Thyroid gland (tissue), 4 donors: ENCODE measurements around the gene HNRNPLL. TPM values are rescaled to one million over a fixed set of nuclear protein-coding genes. Genes with fewer than 3 reads are reported as not detected.
"Not testable (repeated sequence)": the region's sequence is repeated elsewhere in the genome, so short reads cannot be mapped to it uniquely, and the experiment has no call there.

ENCODE experiments used
- DNase-seq, 2 donors: peaks; one replicate each; pipeline ENCODE4 v3.0.0-alpha.2; 2019
- H3K27ac ChIP-seq, 3 donors: fragments of 200-600 bp; sonication (generic); 1 replicate in 2 of 3; 2 replicates in 1 of 3; pipeline ENCODE4 v1.5.1; 2016 to 2019; ENCODE audit warnings: mild to moderate bottlenecking in 1 of 3, moderate library complexity in 1 of 3
- H3K27me3 ChIP-seq: fragments of 200-600 bp; sonication (generic); one replicate; pipeline ENCODE4 v1.5.1; 2019
- H3K36me3 ChIP-seq, 2 donors: fragments of 200-600 bp; sonication (generic); one replicate each; pipeline ENCODE4 v1.5.1; 2016 to 2019
- H3K4me1 ChIP-seq, 2 donors: fragments of 200-600 bp; sonication (generic); one replicate each; pipeline ENCODE4 v1.5.1; 2017 to 2019
- H3K4me3 ChIP-seq, 3 donors: fragments of 200-600 bp; sonication (generic); replicated peaks in 1 of 3; 1 replicate in 2 of 3; 2 replicates in 1 of 3; pipeline ENCODE4 v1.5.1; 2016; ENCODE audit warnings: mild to moderate bottlenecking in 1 of 3
- H3K9me3 ChIP-seq: fragments of 200-600 bp; sonication (generic); one replicate; pipeline ENCODE4 v1.5.1; 2017
- POLR2A ChIP-seq, 2 donors: fragments of 450-650 bp; IDR thresholded peaks; one replicate each; pipeline ENCODE4 v1.6.1; 2017; ENCODE audit warnings: antibody characterized with exemption in 2 of 2, mild to moderate bottlenecking in 2 of 2, moderate library complexity in 1 of 2
- WGBS, 2 donors: methylation state at CpG; one replicate each; pipeline ENCODE4 v1.1.5; 2017; 5-methylcytosine and 5-hydroxymethylcytosine counted together
- intact Hi-C: fragments of 100-400 bp; cut with DNase I; formaldehyde crosslinking; loops from one replicate; pipeline ENCODE4 v1.15.1; 2023
- total RNA-seq, 4 donors: library from RNA; depleted of rRNA; stranded (reverse); fragments of >200 nt; gene quantifications; one replicate each; pipeline ENCODE4 v1.2.3, GENCODE V29; 2016
- TF ChIP-seq, protein P1 (sequence below), 6 experiments: fragments of 200-600 bp in 3 of 6; fragments of 450-650 bp in 3 of 6; sonication (generic) in 3 of 6; IDR thresholded peaks; one replicate each; pipeline ENCODE4 v1.5.1; 2016 to 2019; ENCODE audit warnings: antibody characterized with exemption in 6 of 6, mild to moderate bottlenecking in 2 of 6, inconsistent platforms in 1 of 6, moderate library complexity in 1 of 6

Gene HNRNPLL
- total RNA-seq, 4 donors from 2014 or later = 60.1 to 85.1 (median 64.3) TPM

DNA sequence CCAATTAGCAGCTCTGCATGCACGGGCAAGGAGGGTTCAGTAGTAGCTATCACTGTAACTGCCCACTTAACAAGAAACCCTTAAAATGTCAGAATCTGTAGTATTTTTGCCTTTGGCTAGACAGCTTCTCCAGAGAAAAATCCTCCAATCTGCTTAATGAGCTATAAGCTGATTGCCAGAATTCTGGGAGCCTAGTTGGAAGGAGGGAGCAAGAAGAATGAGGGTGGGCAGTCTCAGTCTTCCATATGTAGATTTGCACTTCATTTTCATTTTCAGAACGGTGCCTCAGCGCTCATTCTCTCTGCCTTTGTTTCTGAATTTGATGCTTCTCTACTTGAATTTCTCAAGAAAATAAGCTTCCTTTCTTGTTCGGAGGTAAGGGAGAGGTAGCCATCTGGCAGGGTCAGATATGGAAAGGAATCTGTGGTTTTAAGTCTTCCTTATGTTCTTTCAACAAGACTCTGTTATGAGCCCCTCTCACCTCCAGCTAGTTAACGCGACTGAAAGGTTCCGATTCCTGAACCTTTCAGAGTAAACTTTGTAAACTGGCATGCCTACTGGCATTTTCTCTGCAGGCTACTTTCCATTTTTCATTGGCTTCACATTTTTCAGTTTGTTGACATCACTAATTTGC lies 53.5 kb downstream of the HNRNPLL start:
- Histone ChIP-seq H3K27ac (no peak overlapping the region), H3K4me3 (no peak overlapping the region), H3K9me3 (no peaks in the 10 kb centered on the region), H3K4me1 (no peaks in the 10 kb centered on the region), H3K27me3 (no peaks in the 10 kb centered on the region), H3K36me3 (no peaks in the 10 kb centered on the region)
- DNase-seq = no peak
- no peak for TF ChIP-seq POLR2A (IDR thresholded peaks at IDR 0.05)
- TF ChIP-seq, protein P1, sequence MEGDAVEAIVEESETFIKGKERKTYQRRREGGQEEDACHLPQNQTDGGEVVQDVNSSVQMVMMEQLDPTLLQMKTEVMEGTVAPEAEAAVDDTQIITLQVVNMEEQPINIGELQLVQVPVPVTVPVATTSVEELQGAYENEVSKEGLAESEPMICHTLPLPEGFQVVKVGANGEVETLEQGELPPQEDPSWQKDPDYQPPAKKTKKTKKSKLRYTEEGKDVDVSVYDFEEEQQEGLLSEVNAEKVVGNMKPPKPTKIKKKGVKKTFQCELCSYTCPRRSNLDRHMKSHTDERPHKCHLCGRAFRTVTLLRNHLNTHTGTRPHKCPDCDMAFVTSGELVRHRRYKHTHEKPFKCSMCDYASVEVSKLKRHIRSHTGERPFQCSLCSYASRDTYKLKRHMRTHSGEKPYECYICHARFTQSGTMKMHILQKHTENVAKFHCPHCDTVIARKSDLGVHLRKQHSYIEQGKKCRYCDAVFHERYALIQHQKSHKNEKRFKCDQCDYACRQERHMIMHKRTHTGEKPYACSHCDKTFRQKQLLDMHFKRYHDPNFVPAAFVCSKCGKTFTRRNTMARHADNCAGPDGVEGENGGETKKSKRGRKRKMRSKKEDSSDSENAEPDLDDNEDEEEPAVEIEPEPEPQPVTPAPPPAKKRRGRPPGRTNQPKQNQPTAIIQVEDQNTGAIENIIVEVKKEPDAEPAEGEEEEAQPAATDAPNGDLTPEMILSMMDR (IDR thresholded peaks at IDR 0.05) = no peak
- intact Hi-C loops = no loop called here
- WGBS, 2 donors = 70 to 74% methylated on average over 7 of the region's 7 CpGs

DNA sequence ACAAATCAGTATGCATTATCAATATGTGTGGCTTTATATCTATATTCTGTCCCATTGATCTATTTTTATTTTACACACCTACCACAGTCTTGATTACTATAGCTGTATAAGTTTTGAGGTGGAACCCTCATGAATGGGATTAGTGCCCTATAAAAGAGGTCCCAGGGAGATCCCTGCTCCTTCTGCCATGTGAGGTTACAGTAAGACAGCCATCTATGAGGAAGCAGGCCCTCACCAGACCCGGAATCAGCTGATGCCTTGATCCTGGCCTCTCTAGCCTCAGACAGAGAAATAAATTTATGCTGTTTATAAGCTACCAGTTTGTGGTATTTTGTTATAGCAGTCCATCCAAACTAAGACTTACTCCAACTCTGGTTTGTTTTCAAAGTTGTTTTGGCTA lies 54.9 kb downstream of the HNRNPLL start:
- no peak for TF ChIP-seq POLR2A (IDR thresholded peaks at IDR 0.05)
- TF ChIP-seq, protein P1 (IDR thresholded peaks at IDR 0.05) = no peak
- Histone ChIP-seq H3K27me3 (no peaks in the 10 kb centered on the region), H3K27ac (no peak overlapping the region), H3K36me3 (no peaks in the 10 kb centered on the region), H3K4me1 (no peaks in the 10 kb centered on the region), H3K9me3 (no peaks in the 10 kb centered on the region), H3K4me3 (no peak overlapping the region)
- DNase-seq = no peak
- WGBS, 2 donors = 93 to 100% methylated on average over 1 of the region's 1 CpG
- intact Hi-C loops = no loop called here

DNA sequence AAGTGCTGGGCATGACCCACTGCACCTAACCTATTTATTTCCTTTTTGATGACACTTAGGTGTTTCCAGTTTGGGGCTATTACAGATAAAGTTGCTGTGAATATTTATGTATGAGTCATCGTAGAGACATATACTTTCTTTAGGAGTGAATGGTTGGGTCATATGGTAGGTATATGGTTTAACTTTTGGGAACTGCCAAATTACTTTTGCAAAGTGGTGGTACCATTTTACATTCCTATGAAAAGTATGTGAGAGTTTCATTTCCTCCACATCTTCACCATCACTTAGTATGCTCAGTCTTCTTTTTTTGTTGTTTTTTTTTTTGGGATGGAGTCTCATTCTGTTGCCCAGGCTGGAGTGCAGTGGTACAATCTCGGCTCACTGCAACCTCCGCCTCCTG lies 56.1 kb downstream of the HNRNPLL start:
- Histone ChIP-seq H3K36me3 (no peaks in the 10 kb centered on the region), H3K27ac (no peak overlapping the region), H3K4me1 (no peaks in the 10 kb centered on the region), H3K4me3 (no peak overlapping the region), H3K27me3 (no peaks in the 10 kb centered on the region), H3K9me3 (no peaks in the 10 kb centered on the region)
- TF ChIP-seq, protein P1 (IDR thresholded peaks at IDR 0.05) = no peak
- TF ChIP-seq POLR2A (IDR thresholded peaks at IDR 0.05) = no peak
- no peak for DNase-seq
- 91% methylated on average over 3 of the region's 3 CpGs for WGBS, 2 donors
- intact Hi-C loops = no loop called here

DNA sequence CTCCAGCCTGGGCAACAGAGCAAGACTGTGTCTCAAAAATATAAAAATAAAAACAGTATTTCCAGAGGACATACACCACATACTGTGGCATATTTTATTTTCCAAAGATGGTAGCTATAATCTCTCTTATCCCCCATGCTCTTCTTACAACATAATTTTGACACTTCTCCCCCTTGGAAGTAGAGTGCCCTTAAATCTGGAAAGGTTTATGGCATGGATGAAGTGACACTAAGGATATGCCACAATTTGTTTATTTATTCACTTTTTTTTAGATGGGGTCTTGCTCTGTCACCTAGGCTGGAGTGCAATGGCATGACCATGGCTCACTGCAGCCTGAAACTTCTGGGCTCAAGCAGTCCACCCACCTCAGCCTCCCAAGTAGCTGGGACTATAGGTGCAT lies 56.7 kb downstream of the HNRNPLL start:
- intact Hi-C loops = no loop called here
- no peaks in the 10 kb centered on the region for H3K9me3 ChIP-seq

DNA sequence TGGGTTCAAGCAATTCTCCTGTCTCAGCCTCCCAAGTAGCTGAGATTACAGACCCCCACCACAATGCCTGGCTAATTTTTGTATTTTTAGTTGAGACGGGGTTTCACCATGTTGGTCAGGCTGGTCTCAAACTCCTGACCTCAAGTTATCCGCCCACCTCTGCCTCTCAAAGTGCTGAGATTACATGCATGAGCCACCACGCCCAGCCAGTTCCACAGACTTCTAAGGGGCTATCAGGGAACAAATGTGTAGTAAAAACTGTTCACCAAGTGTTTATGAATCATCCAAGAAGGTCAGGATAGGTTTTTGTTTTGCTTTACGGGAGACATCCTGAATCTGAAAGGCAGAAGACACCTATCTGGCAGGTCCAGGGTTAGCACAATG lies 60.5 kb downstream of the HNRNPLL start:
- H3K27me3 ChIP-seq, H3K4me1 ChIP-seq, intact Hi-C loops, H3K36me3 ChIP-seq, H3K4me3 ChIP-seq, DNase-seq, H3K27ac ChIP-seq, H3K9me3 ChIP-seq: not testable (repeated sequence)
- 79 to 86% methylated on average over 4 of the region's 4 CpGs for WGBS, 2 donors

More for the DNA sequence above, 56.7 kb downstream of the HNRNPLL start:
- no peak for TF ChIP-seq POLR2A (IDR thresholded peaks at IDR 0.05)
- TF ChIP-seq, protein P1 (IDR thresholded peaks at IDR 0.05) = no peak
- H3K27me3 ChIP-seq = no peaks in the 10 kb centered on the region
- no peaks in the 10 kb centered on the region for H3K4me1 ChIP-seq
- no peaks in the 10 kb centered on the region for H3K36me3 ChIP-seq
- no peak for DNase-seq
- no peak overlapping the region for H3K27ac ChIP-seq
- no peak overlapping the region for H3K4me3 ChIP-seq
